Stimulated activated CD8-positive, alpha-beta memory T cell treated with anti-CD3 and anti-CD28 coated beads, Interleukin-2, amount 100 ng/mL, for 48 hours (primary cell): Measurements from ENCODE around the gene ARMH1.
"Not testable (repeated sequence)": the region's sequence is repeated elsewhere in the genome, so short reads cannot be mapped to it uniquely, and the experiment has no call there.

Source experiments
- DNase-seq, 2 donors: peaks; one replicate each; pipeline ENCODE4 v3.0.0-alpha.2; 2020; ENCODE audit warnings: low read depth in 2 of 2

ARMH1 gene

DNA sequence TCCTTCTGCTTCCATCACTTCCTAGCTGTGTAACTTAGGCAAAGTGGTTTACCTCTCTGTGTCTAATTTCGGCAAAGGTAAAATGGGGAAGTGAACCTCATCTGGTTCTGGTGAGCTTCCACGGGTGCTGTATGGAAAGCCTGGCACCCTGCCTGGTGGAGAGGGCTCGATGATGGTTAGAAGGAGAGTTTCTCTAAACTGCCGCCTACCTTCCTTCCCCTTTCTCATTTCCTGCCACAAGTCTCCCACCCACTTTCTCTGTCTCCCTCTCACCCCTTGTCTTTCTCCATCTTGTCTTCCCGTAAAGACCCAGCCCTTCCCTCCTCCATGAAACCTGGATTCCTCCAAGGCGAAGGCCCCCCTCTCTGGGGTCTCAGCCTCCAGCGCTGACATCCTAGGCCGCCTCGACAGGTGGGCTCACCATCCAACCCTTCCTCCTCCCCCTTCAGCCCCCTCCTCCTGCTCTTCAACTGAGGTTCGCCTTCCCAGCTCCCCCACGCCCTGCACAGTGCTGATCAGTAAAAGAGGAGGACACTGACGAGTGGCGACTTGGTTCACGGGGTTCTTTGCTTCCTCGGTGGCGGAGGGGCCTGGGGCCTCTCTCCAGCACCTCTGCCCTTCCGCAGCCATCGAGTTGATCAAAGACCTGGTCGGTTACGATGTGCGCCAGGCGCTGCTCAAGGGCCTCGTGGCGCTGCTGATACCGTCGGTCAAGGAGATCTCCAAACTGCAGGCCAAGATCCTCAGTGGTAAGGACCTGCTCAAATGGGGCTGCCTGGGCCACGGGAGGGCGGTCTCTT lies 49.2 kb downstream of the ARMH1 start:
- DNase-seq, result peak in 1 of 2 donors; percentile 42

DNA sequence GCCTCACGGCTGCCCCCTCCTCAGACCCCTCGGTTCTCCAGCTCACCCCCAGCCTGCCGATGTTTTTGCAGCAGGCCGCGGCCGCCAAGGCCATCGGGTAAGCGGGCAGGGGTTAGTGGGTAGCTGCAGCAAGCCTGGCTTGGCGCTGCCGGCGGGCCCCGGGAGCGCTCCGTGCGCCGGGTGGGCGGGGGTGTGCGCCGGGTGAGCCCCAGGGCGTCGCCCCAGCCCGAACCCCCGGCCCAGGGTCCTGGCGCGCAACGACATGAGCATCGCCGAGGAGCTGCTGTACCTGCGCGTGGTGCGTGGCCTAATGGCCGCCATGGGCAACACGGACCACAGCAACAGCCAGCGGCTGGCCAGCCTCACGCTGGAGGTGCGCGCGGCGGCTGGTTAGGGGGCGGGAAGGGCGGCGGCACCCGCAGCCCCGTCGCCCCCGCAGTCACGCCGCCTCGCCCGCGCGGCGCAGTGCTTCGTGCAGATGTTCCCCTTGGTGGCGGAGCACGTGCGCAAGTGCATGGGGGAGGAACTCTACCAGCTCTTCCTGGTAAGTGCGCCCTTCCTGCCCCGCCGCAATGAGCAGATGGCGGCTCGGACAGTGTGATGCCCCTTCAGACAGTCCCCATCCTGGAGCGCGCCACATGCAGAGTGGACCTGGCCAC lies 49.9 kb downstream of the ARMH1 start:
- DNase-seq, result no peak

DNA sequence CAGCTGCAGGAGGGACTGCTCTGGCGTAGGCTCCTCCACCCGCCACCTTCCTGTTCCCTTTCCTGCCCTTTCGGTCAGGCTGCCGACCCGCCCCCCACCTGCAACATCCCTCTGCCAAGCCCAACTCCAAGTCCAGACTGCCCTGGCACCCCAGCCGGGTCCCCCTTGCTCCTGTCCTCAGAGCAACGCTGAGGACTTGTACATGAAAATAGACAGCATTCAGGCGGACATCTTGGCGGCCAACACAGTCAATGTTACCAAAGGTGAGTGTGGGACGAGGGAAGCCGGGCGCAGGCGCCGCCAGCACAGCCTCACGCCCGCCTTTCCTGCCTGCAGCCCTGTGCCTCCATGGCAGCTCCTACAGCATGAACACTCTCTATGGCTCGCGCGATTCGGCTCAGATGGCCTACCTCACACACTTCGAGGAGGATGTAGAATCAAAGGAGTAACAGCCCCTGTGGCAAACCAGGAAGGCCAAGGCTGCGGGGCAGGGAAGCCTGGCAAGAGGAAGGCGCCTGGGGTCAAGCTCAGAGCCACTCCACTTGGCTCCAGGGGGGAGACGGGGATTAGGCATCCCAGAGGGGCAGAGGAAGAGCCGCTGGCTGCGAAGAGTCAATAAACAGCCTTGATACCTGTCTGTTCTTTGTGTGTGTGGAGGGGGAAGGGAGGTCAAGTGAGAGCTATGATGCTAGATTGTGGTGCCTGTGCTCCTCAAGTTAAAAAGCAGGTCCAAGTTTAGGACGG lies 50.6 kb downstream of the ARMH1 start:
- DNase-seq, result no peak

DNA sequence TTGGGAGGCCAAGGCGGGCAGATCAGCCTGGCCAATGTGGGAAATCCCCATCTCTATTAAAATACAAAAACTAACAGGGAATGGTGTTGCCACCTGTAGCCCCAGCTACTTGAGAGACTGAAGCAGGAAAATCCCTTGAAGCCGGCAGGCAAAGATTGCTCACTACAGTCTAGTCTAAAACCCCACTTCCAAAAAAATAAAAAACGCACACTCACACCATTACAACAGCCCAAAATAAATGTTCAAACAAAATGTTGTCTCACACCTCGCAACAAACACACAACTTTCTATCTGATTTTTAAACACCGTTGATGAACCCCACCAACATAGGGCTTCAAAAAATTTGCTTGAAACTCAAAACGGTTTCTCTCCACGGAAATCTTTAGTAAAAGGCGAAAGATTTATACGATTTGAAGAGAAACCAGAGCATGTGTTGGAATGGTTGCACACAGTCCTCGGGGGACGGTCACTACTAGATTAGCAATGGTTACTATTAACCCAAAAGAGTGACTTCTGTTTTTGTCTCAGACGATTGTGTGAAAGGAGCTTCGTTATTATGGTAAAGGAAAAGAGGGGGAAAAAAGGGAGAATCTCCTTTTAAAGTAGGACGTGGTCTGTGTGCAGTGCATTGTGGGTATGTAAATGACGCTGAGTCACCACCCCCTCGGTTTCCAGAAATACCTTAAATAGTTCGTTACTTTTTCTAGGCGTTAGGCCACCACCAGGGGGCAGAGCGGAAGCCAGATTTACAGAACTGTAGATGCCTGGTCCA lies 56.4 kb downstream of the ARMH1 start, which contains the start of gene RNU5D-1:
Gene RNU5D-1, minus strand, starts transcription at position 430 of the 772 bp plus-strand sequence.
- DNase-seq, result peak; percentile 92 to 94

DNA sequence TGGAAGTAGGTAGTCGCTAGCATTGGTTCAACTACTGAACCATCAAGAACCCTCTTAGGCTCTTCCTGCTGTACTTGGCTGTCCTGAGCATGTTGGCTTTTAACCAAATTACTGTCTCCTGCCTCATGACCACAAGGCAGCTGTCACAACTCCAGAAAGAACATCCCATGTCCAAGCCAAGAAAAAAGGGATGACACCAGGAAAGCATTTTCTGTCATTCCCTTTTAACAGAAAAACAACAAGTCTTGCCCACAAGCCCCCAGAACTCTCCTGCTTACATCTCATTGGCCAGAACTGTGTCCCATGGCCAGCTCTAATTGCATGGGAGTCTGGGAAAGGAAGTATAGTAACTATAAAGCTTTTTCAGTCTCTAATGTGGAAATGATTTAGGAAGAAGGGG lies 58.9 kb downstream of the ARMH1 start:
- no peak for DNase-seq

DNA sequence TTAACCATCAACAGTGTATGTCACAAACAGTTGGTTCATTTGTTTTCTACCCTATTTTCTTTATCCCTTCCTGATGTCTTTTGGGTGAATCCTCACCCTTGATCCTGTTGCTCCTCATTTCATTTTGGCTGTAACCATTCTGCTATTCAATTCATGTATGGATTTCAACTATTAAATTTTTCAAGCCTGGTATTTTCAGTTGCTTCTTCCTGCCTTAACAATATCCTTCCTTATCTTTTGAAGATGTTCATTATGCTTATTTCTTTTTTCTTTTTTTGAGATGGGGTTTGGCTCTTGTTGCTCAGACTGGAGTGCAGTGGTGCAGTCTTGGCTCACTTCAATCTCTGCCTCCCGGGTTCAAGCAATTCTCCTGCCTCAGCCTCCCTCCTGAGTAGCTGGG lies 59.3 kb downstream of the ARMH1 start:
- DNase-seq, result no peak

DNA sequence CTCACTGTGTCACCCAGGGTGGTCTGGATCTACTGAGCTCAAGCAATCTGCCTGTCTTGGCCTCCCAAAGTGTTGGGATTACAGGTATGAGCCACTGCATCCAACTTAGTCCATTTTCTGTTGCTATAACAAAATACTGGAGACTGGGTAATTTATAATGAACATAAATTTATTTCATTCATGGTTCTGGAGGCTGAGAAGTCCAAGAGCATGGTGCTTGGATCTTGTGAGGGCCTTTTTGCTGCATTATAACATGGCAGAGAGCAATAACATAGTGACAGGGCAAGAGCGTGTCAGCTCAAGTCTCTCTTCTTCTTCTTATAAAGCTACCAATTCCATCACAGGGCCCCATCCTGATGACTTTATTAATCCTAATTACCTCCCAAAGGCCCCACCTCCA lies 61.5 kb downstream of the ARMH1 start:
- no peak for DNase-seq

DNA sequence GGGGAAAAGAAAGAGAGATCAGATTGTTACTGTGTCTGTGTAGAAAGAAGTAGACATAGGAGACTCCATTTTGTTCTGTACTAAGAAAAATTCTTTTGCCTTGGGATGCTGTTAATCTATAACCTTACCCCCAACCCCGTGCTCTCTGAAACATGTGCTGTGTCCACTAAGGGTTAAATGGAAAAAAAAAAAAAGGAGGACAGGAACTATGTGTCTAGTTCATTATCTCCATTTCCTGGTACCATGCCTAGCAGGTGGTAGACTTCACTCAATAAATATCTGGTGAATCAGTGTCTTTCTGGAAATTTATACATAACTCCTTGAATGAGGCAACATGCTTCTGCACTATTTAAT lies 64.4 kb downstream of the ARMH1 start:
- DNase-seq, result not testable (repeated sequence)

DNA sequence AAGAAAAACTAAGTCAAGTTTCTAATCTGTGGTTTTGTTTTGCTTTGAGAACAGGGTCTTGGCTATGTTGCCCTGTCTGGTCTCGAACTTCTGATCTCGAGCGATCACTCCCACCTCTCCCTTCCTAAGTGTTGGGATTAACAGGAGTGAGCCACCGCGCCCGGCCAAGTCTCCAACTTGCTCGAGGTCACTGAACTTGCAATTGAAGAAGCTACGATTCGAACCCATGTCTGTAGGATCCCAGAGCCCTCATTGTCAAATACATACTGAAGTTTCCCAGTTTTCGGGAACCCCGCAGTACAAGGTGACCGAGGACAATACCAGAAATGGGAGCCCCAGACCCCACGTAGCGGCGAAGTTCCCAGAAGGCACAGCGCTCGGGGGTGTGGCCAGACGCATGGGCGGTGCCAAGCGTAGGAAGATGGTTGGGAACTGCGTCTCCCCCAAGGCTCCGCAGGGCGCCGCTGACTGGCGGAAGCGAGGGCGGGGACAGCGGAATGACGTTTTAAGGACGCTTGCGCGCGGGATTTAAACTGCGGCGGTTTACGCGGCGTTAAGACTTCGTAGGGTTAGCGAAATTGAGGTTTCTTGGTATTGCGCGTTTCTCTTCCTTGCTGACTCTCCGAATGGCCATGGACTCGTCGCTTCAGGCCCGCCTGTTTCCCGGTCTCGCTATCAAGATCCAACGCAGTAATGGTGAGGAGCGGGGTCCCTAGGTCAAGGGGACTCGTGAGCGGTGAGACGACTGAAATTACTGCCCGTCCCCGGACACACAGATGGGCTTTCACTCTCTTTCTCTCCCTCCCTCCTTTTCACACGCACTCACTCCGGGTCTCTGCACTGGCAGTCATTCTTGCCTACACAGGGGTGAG lies 65.0 kb downstream of the ARMH1 start, which contains the start of gene KIF2C:
Gene KIF2C, plus strand, starts transcription at position 531 of the 872 bp plus-strand sequence. Its CDS starts 96 bp downstream, at position 627.
- peak; percentile 94 to 97 for DNase-seq

DNA sequence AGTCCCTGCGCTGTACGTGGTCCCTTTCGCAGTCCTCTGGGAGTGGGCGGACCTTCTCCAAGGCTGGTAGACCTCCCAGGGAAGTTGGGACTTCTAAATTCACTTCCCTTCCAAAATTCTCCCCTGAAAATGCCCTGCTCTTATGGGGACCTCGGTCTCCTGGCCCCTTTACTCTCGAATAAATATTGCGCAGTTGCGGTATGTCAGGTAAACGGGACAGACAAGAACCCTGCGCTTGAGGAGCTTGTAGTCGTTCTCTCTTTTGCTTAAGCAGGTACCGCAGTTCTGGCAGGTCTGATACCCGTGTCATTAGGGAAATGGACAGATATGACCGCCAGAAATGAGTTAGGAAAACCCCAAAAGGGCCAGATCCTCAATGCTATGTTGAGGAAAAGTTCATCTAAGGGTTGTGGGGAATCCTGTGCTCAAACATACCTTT lies 65.7 kb downstream of the ARMH1 start:
- no peak for DNase-seq

DNA sequence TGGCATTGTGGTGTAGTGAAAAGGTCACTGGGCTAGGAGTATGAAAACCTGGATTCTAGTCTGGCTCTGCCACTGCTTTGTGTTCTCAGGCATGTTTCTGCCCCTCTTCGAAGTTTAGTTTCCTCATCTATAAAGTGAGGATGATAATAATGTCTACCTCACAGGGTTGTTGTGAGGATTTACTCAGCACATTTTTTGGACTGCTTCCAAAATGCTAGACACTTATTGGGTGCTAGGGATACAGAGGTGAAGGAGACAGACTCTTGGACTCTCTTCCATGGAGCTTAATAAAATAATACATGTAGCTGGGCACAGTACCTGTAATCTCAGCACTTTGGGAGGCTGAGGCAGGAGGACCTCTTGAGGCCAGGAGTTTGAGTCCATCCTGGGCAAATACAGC lies 68.7 kb downstream of the ARMH1 start:
- DNase-seq, result no peak

DNA sequence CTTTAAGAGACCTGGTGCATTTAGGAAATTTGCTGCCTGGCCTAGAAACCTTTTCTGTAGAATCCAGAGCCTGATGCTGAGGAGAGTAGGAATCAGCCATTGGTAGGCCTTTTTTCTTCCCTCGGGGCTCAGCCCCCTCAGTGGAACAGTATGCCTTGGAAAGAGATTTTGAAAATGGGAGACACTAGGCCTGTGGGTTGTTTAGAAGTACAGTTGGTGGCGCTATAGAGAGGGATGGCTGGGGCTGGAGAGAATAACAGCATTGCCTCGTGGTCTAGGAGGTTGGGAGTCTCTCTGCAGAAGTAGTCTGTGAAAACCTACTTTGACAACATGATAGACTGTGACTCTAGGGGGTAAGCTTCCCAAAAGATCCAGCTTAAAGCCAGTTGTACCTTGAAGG lies 73.4 kb downstream of the ARMH1 start:
- DNase-seq, result no peak

DNA sequence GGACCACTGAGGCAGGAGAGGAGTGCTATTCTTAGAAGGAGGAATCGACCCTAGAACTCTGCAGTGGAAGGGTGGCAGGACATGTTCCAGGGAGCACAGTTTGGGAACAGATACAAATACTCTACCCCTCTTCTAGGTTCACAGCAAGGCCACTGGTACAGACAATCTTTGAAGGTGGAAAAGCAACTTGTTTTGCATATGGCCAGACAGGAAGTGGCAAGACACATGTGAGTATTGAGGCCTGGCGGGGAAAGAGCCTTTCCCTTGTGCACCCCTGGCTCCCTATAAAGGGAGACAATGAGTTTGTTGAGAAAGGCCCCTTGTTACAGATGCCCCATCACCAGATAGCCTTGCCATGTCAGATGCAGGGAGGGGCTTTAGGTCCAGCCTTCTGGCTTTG lies 82.9 kb downstream of the ARMH1 start:
- DNase-seq, result no peak

DNA sequence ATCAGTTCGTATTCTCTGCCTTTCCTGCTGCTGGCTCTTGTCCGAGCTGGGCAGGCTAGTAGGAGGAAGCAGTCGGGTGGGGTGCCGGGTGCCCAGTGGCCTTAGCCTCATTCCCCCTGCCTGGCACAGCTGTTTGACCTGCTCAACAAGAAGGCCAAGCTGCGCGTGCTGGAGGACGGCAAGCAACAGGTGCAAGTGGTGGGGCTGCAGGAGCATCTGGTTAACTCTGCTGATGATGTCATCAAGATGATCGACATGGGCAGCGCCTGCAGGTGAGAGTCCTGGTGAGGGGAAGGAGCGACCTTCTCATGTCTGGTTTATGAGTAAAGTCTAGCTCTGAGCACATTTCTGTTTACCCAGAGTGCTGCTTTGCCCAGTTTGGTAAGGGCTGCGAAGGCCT lies 84.6 kb downstream of the ARMH1 start:
- no peak for DNase-seq

DNA sequence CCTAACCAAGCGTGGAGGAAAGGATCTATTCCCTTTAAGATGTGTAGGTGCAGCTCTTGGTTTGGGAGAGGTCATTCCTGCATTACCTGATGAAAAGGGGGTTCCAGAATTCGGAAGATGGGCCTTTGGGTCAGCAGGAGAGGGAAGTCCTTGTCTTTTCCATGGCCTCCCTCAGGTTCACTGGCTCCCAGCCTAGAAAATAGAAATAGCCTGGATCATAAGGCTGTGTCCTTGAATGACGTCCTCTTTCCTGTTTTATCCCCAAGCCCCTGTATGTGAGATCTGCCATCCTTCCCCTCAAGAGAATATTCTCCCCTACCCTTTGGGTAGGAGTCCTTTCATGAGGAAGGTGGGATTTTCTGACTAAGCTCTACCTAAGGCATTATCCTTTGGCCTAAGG lies 86.4 kb downstream of the ARMH1 start:
- DNase-seq, result no peak

DNA sequence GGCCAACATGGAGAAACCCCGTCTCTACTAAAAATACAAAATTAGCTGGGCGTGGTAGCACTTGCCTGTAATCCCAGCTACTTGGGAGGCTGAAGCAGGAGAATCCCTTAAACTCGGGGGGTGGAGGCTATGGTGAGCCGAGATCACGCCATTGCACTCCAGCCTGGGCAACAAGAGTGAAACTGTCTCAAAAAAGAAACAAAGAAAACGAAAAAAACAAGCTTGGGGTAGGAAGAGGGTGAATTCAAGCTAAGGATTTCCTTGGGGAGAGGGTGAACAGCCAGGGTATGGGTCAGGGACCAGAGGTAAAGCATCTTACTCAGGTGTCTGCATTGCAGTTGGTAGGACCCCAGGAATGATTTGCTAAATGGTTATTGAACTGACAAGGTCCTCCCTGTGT lies 91.9 kb downstream of the ARMH1 start:
- not testable (repeated sequence) for DNase-seq
